WTC11 (cell line): ENCODE data around the gene CLPTM1L.

Source experiments
- ATF2 ChIP-seq: sonication (generic); formaldehyde crosslinking; IDR thresholded peaks from 2 replicates; pipeline ENCODE4 v1.8.1; 2022; ENCODE audit warnings: low read depth, missing genetic modification reagents, borderline replicate concordance
- CREB1 ChIP-seq: sonication (generic); formaldehyde crosslinking; IDR thresholded peaks from 2 replicates; pipeline ENCODE4 v1.8.0; 2023; ENCODE audit warnings: mild to moderate bottlenecking, missing genetic modification reagents
- CTCF ChIP-seq: fragments of 200-600 bp; IDR thresholded peaks from 2 replicates; pipeline ENCODE4 v1.8.0; 2022; ENCODE audit warnings: antibody characterized with exemption
- ETV6 ChIP-seq: sonication (generic); formaldehyde crosslinking; IDR thresholded peaks from 2 replicates; pipeline ENCODE4 v1.8.1; 2022; ENCODE audit warnings: mild to moderate bottlenecking, missing genetic modification reagents
- JUN ChIP-seq: sonication (generic); formaldehyde crosslinking; IDR thresholded peaks from 2 replicates; pipeline ENCODE4 v1.8.0; 2023; ENCODE audit warnings: mild to moderate bottlenecking, missing genetic modification reagents
- MAX ChIP-seq: sonication (generic); formaldehyde crosslinking; IDR thresholded peaks from 2 replicates; pipeline ENCODE4 v1.8.0; 2022; ENCODE audit warnings: mild to moderate bottlenecking, missing genetic modification reagents
- TEAD4 ChIP-seq: sonication (generic); formaldehyde crosslinking; IDR thresholded peaks from 2 replicates; pipeline ENCODE4 v1.8.0; 2022; ENCODE audit warnings: mild to moderate bottlenecking, missing genetic modification reagents
- TP53 ChIP-seq: sonication (generic); formaldehyde crosslinking; IDR thresholded peaks from 2 replicates; pipeline ENCODE4 v1.8.1; 2023; ENCODE audit warnings: mild to moderate bottlenecking, missing genetic modification reagents
- TF ChIP-seq, protein P1 (sequence below): sonication (generic); formaldehyde crosslinking; IDR thresholded peaks from 2 replicates; pipeline ENCODE4 v1.8.1; 2022; ENCODE audit warnings: mild to moderate bottlenecking, moderate library complexity, missing genetic modification reagents
- TF ChIP-seq, protein P2 (sequence below): sonication (generic); formaldehyde crosslinking; IDR thresholded peaks from 2 replicates; pipeline ENCODE4 v1.8.1; 2023; ENCODE audit warnings: mild to moderate bottlenecking, missing genetic modification reagents, borderline replicate concordance

- TF ChIP-seq, protein P1, sequence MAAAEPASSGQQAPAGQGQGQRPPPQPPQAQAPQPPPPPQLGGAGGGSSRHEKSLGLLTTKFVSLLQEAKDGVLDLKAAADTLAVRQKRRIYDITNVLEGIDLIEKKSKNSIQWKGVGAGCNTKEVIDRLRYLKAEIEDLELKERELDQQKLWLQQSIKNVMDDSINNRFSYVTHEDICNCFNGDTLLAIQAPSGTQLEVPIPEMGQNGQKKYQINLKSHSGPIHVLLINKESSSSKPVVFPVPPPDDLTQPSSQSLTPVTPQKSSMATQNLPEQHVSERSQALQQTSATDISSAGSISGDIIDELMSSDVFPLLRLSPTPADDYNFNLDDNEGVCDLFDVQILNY = no peak
- no peak for TF ChIP-seq JUN
- TF ChIP-seq ATF2 (CRISPR knock-in tag) = no peak
- TF ChIP-seq CTCF = no peak
- TF ChIP-seq TP53 = no peak
- TF ChIP-seq TEAD4 = no peak
- no peak for TF ChIP-seq ETV6 (CRISPR knock-in tag)
- no peak for TF ChIP-seq CREB1 (CRISPR knock-in tag)
- TF ChIP-seq, protein P2, sequence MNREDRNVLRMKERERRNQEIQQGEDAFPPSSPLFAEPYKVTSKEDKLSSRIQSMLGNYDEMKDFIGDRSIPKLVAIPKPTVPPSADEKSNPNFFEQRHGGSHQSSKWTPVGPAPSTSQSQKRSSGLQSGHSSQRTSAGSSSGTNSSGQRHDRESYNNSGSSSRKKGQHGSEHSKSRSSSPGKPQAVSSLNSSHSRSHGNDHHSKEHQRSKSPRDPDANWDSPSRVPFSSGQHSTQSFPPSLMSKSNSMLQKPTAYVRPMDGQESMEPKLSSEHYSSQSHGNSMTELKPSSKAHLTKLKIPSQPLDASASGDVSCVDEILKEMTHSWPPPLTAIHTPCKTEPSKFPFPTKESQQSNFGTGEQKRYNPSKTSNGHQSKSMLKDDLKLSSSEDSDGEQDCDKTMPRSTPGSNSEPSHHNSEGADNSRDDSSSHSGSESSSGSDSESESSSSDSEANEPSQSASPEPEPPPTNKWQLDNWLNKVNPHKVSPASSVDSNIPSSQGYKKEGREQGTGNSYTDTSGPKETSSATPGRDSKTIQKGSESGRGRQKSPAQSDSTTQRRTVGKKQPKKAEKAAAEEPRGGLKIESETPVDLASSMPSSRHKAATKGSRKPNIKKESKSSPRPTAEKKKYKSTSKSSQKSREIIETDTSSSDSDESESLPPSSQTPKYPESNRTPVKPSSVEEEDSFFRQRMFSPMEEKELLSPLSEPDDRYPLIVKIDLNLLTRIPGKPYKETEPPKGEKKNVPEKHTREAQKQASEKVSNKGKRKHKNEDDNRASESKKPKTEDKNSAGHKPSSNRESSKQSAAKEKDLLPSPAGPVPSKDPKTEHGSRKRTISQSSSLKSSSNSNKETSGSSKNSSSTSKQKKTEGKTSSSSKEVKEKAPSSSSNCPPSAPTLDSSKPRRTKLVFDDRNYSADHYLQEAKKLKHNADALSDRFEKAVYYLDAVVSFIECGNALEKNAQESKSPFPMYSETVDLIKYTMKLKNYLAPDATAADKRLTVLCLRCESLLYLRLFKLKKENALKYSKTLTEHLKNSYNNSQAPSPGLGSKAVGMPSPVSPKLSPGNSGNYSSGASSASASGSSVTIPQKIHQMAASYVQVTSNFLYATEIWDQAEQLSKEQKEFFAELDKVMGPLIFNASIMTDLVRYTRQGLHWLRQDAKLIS (CRISPR knock-in tag) = no peak
- TF ChIP-seq MAX (CRISPR knock-in tag) = no peak
Observed at GRCh38 chr5:1368236-1368635, 23.3 kb upstream of the CLPTM1L start.
